Measurements from ENCODE around the gene FXYD6.

Gene FXYD6

GRCh38 chr11:117877120-117877784 is 794 bp upstream of the FXYD6 start:
- no peak overlapping the region for H3K4me3 ChIP-seq (ENCODE audit: low read depth, low read length)
- TF ChIP-seq CTCF (IDR thresholded peaks at IDR 0.05; ENCODE audit: low read depth, low read length), result no peak

GRCh38 chr11:117876059-117876340 is 458 bp downstream of the FXYD6 start:
- no peak for TF ChIP-seq CTCF (IDR thresholded peaks at IDR 0.05; ENCODE audit: low read depth, low read length)
- H3K4me3 ChIP-seq (ENCODE audit: low read depth, low read length), result no peak overlapping the region

- no peak overlapping the region for H3K4me3 ChIP-seq (ENCODE audit: low read depth, low read length)
- no peak for TF ChIP-seq CTCF (IDR thresholded peaks at IDR 0.05; ENCODE audit: low read depth, low read length)
These were observed 938 bp downstream of the FXYD6 start for GRCh38 chr11:117875382-117876058.

- TF ChIP-seq CTCF (IDR thresholded peaks at IDR 0.05; ENCODE audit: low read depth, low read length), result no peak
- H3K4me3 ChIP-seq (ENCODE audit: low read depth, low read length), result no peak overlapping the region
These were observed 1.5 kb downstream of the FXYD6 start for GRCh38 chr11:117874910-117875381.

GRCh38 chr11:117874253-117874909 is 2.1 kb downstream of the FXYD6 start:
- no peak overlapping the region for H3K4me3 ChIP-seq (ENCODE audit: low read depth, low read length)
- TF ChIP-seq CTCF (IDR thresholded peaks at IDR 0.05; ENCODE audit: low read depth, low read length), result no peak

GRCh38 chr11:117873828-117874125 is 2.7 kb downstream of the FXYD6 start:
- no peak for TF ChIP-seq CTCF (IDR thresholded peaks at IDR 0.05; ENCODE audit: low read depth, low read length)
- H3K4me3 ChIP-seq (ENCODE audit: low read depth, low read length), result no peak overlapping the region
